HG03521 (cell line): ENCODE data around the gene RAI1.
"Not testable (repeated sequence)": the region's sequence is repeated elsewhere in the genome, so short reads cannot be mapped to it uniquely, and the experiment has no call there.

ENCODE experiments used
- ATAC-seq: cut with Tn5 transposase; IDR thresholded peaks from one replicate; pipeline ENCODE4 v1.9.1; 2021; ENCODE audit warnings: mild to moderate bottlenecking, moderate library complexity; ENCODE audit not compliant: unreplicated experiment

Gene RAI1

DNA sequence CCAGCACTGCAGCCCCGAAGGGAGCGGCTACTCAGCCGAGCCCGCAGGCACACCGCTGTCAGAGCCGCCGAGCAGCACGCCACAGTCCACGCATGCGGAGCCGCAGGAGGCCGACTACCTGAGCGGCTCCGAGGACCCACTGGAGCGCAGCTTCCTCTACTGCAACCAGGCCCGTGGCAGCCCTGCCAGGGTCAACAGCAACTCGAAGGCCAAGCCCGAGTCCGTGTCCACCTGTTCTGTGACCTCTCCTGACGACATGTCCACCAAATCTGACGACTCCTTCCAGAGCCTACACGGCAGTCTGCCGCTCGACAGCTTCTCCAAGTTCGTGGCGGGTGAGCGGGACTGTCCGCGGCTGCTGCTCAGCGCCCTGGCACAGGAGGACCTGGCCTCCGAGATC lies 113.1 kb downstream of the RAI1 start:
- no peak for ATAC-seq

- ATAC-seq: no peak
Observed at GRCh38 chr17:17795296-17795695, 114.0 kb downstream of the RAI1 start.

DNA sequence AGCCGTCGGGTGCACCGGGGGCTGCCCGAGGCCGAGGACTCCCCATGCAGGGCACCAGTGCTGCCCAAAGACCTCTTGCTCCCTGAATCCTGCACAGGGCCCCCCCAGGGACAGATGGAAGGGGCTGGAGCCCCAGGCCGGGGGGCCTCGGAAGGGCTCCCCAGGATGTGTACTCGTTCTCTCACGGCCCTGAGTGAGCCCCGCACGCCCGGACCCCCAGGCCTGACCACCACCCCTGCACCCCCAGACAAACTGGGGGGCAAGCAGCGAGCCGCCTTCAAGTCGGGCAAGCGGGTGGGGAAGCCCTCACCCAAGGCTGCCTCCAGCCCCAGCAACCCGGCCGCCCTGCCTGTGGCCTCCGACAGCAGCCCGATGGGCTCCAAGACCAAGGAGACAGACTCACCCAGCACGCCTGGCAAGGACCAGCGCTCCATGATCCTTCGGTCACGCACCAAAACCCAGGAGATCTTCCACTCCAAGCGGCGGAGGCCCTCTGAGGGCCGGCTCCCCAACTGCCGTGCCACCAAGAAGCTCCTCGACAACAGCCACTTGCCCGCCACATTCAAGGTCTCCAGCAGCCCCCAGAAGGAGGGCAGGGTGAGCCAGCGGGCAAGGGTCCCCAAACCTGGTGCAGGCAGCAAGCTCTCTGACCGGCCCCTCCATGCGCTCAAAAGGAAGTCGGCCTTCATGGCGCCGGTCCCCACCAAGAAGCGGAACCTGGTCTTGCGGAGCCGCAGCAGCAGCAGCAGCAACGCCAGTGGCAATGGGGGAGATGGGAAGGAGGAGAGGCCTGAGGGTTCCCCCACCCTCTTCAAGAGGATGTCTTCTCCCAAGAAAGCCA lies 114.9 kb downstream of the RAI1 start:
- no peak for ATAC-seq

DNA sequence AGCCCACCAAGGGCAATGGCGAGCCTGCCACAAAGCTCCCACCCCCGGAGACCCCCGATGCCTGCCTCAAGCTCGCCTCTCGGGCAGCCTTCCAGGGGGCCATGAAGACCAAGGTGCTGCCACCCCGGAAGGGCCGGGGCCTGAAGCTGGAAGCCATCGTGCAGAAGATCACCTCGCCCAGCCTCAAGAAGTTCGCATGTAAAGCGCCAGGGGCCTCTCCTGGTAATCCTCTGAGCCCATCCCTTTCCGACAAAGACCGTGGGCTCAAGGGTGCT lies 115.5 kb downstream of the RAI1 start:
- no peak for ATAC-seq

- no peak for ATAC-seq
Observed at GRCh38 chr17:17797119-17797809, 116.0 kb downstream of the RAI1 start.

- no peak for ATAC-seq
Observed at GRCh38 chr17:17798010-17798556, 116.8 kb downstream of the RAI1 start.

DNA sequence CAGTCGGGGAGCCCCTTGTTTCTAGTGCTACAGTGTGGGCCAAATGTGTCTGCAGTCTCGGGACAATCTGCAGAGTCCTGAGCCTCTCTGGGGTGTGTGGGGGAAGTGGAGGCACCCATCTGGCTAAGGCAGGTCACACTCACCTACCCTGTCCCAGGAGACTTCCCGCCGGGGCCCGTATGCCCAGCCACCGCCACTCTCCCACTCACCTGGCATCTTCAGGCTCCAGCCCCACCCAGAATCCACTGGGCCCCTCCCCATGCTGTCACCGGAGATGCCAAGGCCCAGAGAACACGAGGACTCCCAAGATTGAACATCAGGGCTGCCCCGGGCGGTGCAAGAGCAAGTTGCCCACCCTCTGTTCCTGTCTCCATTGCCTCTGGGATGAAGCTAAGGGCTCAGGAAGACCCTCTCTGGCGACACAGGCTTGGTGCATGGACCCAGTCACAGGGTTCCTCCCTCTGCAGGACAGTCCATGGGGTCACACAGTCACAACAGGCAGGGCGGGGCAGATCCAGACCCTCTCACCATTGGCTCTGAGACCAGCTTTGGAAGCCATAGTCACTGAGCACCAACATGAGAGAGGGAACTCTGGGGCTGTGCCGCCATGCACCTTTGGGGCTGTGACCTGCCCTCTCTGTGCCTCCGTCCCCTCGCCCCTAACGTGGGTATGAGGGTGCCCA lies 117.5 kb downstream of the RAI1 start:
- ATAC-seq: no peak

GRCh38 chr17:17800504-17801021 lies 119.3 kb downstream of the RAI1 start:
- ATAC-seq: no peak

GRCh38 chr17:17801800-17802481 lies 120.7 kb downstream of the RAI1 start:
- no peak for ATAC-seq

GRCh38 chr17:17804007-17804406 lies 122.7 kb downstream of the RAI1 start:
- ATAC-seq: no peak

- no peak for ATAC-seq
Observed at GRCh38 chr17:17805575-17805974, 124.3 kb downstream of the RAI1 start.

- no peak for ATAC-seq
Observed at GRCh38 chr17:17806035-17806434, 124.8 kb downstream of the RAI1 start.

DNA sequence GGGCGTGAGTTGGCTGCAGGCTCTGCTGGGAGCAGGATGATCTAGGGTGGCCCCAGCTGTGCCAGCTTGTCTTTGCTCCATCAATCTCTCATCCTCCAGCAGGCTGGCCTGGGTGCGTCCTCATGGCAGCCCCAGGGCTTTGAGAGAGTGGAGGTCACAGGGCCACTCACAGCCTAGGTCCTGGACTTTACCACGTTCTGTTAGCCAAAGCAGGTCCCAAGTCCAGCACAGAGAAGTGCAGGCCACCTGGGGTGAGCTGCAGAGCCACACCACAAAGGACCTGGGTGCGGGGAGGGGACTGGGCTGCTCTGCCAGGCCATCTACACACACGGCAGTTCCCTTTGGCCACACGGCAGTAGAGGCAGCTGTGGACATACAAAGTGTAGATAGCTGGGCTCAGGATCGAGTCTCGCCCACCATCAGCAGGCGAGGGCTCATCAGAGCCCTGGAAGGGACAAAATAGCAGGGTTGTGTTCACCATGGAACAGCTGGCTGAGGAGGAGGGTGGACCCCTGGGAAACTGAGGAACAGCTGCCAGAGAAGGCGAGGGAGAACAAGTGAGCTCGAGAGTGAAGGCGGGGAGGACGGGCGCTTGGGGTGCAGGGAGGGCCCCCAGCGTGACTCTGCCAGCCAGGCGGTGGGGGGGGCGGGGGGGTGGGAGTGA lies 125.5 kb downstream of the RAI1 start:
- no peak for ATAC-seq

GRCh38 chr17:17807440-17807839 lies 126.2 kb downstream of the RAI1 start:
- ATAC-seq: no peak

DNA sequence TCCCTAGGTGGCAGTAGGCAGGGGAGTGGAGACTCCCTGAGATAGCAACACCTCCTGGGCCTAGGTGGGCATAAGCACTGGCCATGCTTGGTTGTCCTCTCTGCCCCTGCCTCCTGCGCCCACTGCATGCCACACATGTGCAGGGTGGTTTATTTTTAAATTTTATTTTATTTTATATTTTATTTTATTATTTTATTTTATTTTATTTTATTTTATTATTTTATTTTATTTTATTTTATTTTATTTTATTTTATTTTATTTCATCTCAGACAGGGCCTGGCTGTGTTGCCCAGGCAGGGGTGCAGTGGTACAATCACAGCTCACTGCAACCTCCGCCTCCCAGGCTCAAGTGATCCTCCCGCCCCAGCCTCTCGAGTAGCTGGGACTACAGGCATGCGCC lies 126.9 kb downstream of the RAI1 start:
- ATAC-seq: not testable (repeated sequence)

GRCh38 chr17:17808706-17809432 lies 127.6 kb downstream of the RAI1 start:
- ATAC-seq: no peak

DNA sequence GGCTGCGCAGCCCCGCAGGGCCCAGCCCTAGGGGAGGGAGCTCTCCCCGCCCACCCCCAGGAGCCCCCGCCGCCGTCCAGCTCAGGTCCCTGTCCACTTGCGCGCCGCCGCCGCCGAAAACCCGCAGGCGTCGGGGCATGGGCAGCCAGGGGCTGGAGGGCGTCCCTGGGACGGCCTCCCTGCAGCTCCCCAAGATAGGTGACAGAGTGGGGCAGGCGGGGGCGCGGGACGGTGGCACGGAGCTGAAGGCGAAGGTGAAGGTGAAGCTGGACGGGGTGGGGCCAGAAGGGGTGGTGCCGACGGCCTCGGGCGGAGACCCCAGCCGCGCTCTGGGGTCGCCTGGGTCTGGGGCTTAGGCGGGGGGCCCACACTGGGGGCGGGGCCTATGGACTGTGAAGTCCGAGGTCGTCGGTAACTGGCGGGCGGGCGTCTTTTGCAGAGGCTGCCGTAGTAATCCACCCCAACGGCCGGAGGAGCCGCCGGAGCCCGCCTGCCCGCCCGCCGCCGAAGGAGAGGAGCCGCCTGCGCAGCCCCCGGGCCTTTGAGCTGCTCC lies 128.3 kb downstream of the RAI1 start:
- no peak for ATAC-seq

DNA sequence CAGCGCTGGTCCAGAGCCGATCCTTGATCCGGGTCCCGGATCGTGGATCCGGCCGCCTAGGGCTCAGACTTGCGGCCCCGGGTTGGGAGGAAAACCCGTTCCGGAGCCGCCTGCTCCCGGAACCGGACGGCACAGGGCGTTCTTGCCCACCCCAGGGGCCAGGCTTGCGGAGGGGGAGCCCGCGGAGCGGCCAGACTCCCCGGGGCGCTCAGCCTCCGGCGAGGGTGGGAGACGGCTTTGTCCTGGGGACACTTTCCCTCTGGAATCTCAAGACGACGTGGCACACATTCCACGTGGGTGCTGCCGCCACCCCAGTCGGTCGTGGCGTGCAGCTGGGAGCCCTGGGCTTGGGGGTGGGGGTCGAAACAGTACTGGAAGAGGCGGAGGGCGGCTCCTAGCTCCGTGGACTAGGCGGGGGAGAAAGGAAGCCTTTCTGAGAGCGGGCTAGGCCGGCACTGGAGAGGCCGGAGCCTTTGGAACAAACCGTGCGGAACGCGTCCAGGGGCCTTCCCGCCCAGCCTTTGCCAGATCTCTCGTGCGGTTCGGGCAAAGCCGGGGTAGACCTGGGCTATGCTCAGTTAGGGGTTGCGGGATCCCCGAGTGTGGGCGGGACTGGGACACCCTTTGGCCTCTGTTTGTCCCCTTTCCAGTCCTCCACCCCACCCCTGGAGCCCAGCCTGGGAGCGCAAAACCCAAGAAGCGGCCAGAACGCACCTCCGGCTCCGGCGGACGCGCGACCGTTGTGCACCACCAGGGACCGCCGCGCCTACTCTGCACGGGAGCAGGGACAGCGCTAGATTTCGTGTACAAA lies 129.0 kb downstream of the RAI1 start:
- no peak for ATAC-seq

DNA sequence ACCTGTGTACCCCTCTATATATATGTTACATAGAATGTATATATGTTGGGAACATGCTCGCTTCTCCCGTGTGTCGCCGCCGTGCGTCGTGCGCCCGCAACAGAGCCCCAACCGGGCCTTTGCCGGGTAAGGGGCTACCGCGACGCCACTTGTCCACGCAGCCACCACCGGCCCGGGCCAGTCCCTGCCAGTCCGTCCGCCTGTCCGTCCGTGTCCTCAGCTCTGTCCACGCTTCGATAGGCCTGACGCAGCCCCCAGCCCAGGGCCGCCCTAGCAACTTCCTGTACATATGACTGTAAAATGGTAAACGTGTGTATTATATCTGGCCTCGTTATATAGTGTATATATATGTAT lies 129.6 kb downstream of the RAI1 start:
- ATAC-seq: no peak
